Mesendoderm (in vitro differentiated cells): ENCODE data around the gene CCDC91.
A peak's percentile ranks its signal among the peaks of the same experiment; 100 is the strongest.
"Not testable (repeated sequence)": the region's sequence is repeated elsewhere in the genome, so short reads cannot be mapped to it uniquely, and the experiment has no call there.

Experiments used
- DNase-seq: peaks from one replicate; pipeline ENCODE4 v3.0.0; 2013
- H2AK5ac ChIP-seq: 2 replicates; pipeline ENCODE4 v1.6.1; 2013; ENCODE audit warnings: low read length, inconsistent platforms
- H2BK120ac ChIP-seq: 2 replicates; pipeline ENCODE4 v1.6.1; 2013; ENCODE audit warnings: low read depth, mild to moderate bottlenecking, low read length, moderate library complexity, mixed read lengths
- H2BK15ac ChIP-seq: replicated peaks from 2 replicates; pipeline ENCODE4 v1.6.1; 2013; ENCODE audit warnings: low read depth, mild to moderate bottlenecking, moderate library complexity
- H2BK5ac ChIP-seq: 2 replicates; pipeline ENCODE4 v1.6.1; 2013; ENCODE audit warnings: low read length, inconsistent platforms
- H3K18ac ChIP-seq: 2 replicates; pipeline ENCODE4 v1.6.1; 2013; ENCODE audit warnings: mild to moderate bottlenecking, low read length, mixed read lengths
- H3K23ac ChIP-seq: one replicate; pipeline ENCODE4 v1.6.1; 2013; ENCODE audit warnings: low read length
- H3K27ac ChIP-seq: 2 replicates; pipeline ENCODE4 v1.5.1; 2013; ENCODE audit warnings: low read depth, mild to moderate bottlenecking, inconsistent platforms, low read length, moderate library complexity
- H3K27me3 ChIP-seq: 2 replicates; pipeline ENCODE4 v1.6.1; 2013; ENCODE audit warnings: low read length, control low read depth, mild to moderate bottlenecking, inconsistent platforms; ENCODE audit not compliant: insufficient read depth, poor library complexity
- H3K36me3 ChIP-seq: 2 replicates; pipeline ENCODE4 v1.6.1; 2013; ENCODE audit warnings: low read length, inconsistent platforms; ENCODE audit not compliant: control insufficient read depth, insufficient read depth
- H3K4ac ChIP-seq: one replicate; pipeline ENCODE4 v1.6.1; 2013; ENCODE audit warnings: low read depth, mild to moderate bottlenecking, low read length, moderate library complexity
- H3K4me1 ChIP-seq: 2 replicates; pipeline ENCODE4 v1.6.1; 2013; ENCODE audit warnings: low read depth, low read length, inconsistent platforms; ENCODE audit not compliant: control insufficient read depth
- H3K4me2 ChIP-seq: 2 replicates; pipeline ENCODE4 v1.6.1; 2013; ENCODE audit warnings: low read length
- H3K4me3 ChIP-seq: 2 replicates; pipeline ENCODE4 v1.5.1; 2013; ENCODE audit warnings: mild to moderate bottlenecking, low read length
- H3K56ac ChIP-seq: one replicate; pipeline ENCODE4 v1.6.1; 2013; ENCODE audit warnings: low read length
- H3K79me1 ChIP-seq: 2 replicates; pipeline ENCODE4 v1.6.1; 2013; ENCODE audit warnings: low read length, inconsistent platforms
- H3K79me2 ChIP-seq: 2 replicates; pipeline ENCODE4 v1.6.1; 2013; ENCODE audit warnings: mild to moderate bottlenecking, low read length; ENCODE audit not compliant: control insufficient read depth, insufficient read depth
- H3K9ac ChIP-seq: 2 replicates; pipeline ENCODE4 v1.6.1; 2013; ENCODE audit warnings: low read length, inconsistent platforms
- H4K5ac ChIP-seq: one replicate; pipeline ENCODE4 v1.6.1; 2013; ENCODE audit warnings: low read length
- H4K8ac ChIP-seq: one replicate; pipeline ENCODE4 v1.6.1; 2013; ENCODE audit warnings: low read depth, mild to moderate bottlenecking, control low read depth, low read length, moderate library complexity
- WGBS: extraction: QIAGEN DNeasy Blood & Tissue Kit; methylation state at CpG from one replicate; pipeline ENCODE4 v1.1.7; 2013; ENCODE audit warnings: low lambda C conversion rate, missing lambda C conversion rate; ENCODE audit not compliant: insufficient coverage; ENCODE audit errors: extremely low coverage; 5-methylcytosine and 5-hydroxymethylcytosine counted together

The CCDC91 gene

GRCh38 chr12:28194621-28195020 lies 4.4 kb downstream of the CCDC91 start:
- H2AK5ac ChIP-seq, H3K4me3 ChIP-seq, H2BK5ac ChIP-seq, H3K27ac ChIP-seq, H2BK15ac ChIP-seq, H3K27me3 ChIP-seq, H4K5ac ChIP-seq, H3K9ac ChIP-seq, H3K36me3 ChIP-seq, H4K8ac ChIP-seq, DNase-seq, H3K4me2 ChIP-seq, H3K23ac ChIP-seq, H3K56ac ChIP-seq, H3K18ac ChIP-seq, H2BK120ac ChIP-seq, H3K79me1 ChIP-seq, H3K4me1 ChIP-seq, H3K4ac ChIP-seq: not testable (repeated sequence)
- no CpG with 5 or more reads among the region's 12 CpGs for WGBS
- peaks cover 18% of the 10 kb centered on the region for H3K79me2 ChIP-seq

GRCh38 chr12:28201136-28201535 lies 10.9 kb downstream of the CCDC91 start:
- not testable (repeated sequence) for DNase-seq, H3K27ac ChIP-seq, H3K56ac ChIP-seq, H3K23ac ChIP-seq, H3K9ac ChIP-seq, H2BK5ac ChIP-seq, H4K8ac ChIP-seq, H3K79me2 ChIP-seq, H3K79me1 ChIP-seq, H2BK120ac ChIP-seq, H2BK15ac ChIP-seq, H3K4me1 ChIP-seq, H3K36me3 ChIP-seq, H3K27me3 ChIP-seq, H4K5ac ChIP-seq, H3K4ac ChIP-seq, H3K4me2 ChIP-seq, H2AK5ac ChIP-seq, H3K18ac ChIP-seq, H3K4me3 ChIP-seq
- no CpG with 5 or more reads among the region's 30 CpGs for WGBS

- Histone ChIP-seq H3K4ac (no peak overlapping the region), H3K9ac (no peak overlapping the region), H2AK5ac (no peak overlapping the region), H3K56ac (no peak overlapping the region), H3K36me3 (no peaks in the 10 kb centered on the region), H3K27ac (no peak overlapping the region), H3K4me2 (no peak overlapping the region), H3K18ac (no peak overlapping the region), H3K79me1 (no peaks in the 10 kb centered on the region), H3K4me3 (no peak overlapping the region), H2BK5ac (no peak overlapping the region), H3K4me1 (no peaks in the 10 kb centered on the region), H3K23ac (no peak overlapping the region), H3K79me2 (no peaks in the 10 kb centered on the region), H2BK120ac (no peak overlapping the region), H2BK15ac (no peak overlapping the region), H4K8ac (no peak overlapping the region), H4K5ac (no peak overlapping the region), H3K27me3 (no peaks in the 10 kb centered on the region)
- no peak for DNase-seq
- WGBS, result no CpG with 5 or more reads among the region's 1 CpG
Observed at GRCh38 chr12:28202374-28203130, 12.3 kb downstream of the CCDC91 start.

GRCh38 chr12:28209782-28210181 lies 19.5 kb downstream of the CCDC91 start:
- H2BK5ac ChIP-seq, result no peak overlapping the region
- peak; percentile 61 for DNase-seq
- no peak overlapping the region for H2BK15ac ChIP-seq
- H3K4me3 ChIP-seq, result no peak overlapping the region
- H4K5ac ChIP-seq, result no peak overlapping the region
- H3K27me3 ChIP-seq, result no peaks in the 10 kb centered on the region
- no peak overlapping the region for H3K18ac ChIP-seq
- H3K4ac ChIP-seq, result no peak overlapping the region
- no peak overlapping the region for H3K9ac ChIP-seq
- no peaks in the 10 kb centered on the region for H3K4me1 ChIP-seq
- no peak overlapping the region for H3K56ac ChIP-seq
- no peaks in the 10 kb centered on the region for H3K36me3 ChIP-seq
- no peak overlapping the region for H2BK120ac ChIP-seq
- no peaks in the 10 kb centered on the region for H3K79me1 ChIP-seq
- no peak overlapping the region for H3K27ac ChIP-seq
- no peak overlapping the region for H3K4me2 ChIP-seq
- H3K79me2 ChIP-seq, result no peaks in the 10 kb centered on the region
- H3K23ac ChIP-seq, result no peak overlapping the region
- H2AK5ac ChIP-seq, result no peak overlapping the region
- WGBS, result 100% methylated on average over 1 of the region's 1 CpG
- H4K8ac ChIP-seq, result no peak overlapping the region

GRCh38 chr12:28212182-28212581 lies 21.9 kb downstream of the CCDC91 start:
- no peaks in the 10 kb centered on the region for H3K79me2 ChIP-seq
- no peak for DNase-seq
- H2BK5ac ChIP-seq, result no peak overlapping the region
- no peak overlapping the region for H3K23ac ChIP-seq
- H3K79me1 ChIP-seq, result no peaks in the 10 kb centered on the region
- no peak overlapping the region for H2AK5ac ChIP-seq
- H3K9ac ChIP-seq, result no peak overlapping the region
- H4K8ac ChIP-seq, result no peak overlapping the region
- H3K27me3 ChIP-seq, result no peaks in the 10 kb centered on the region
- no CpG with 5 or more reads among the region's 3 CpGs for WGBS
- H2BK120ac ChIP-seq, result no peak overlapping the region
- no peak overlapping the region for H3K27ac ChIP-seq
- H3K4me3 ChIP-seq, result no peak overlapping the region
- H3K56ac ChIP-seq, result no peak overlapping the region
- H3K4ac ChIP-seq, result no peak overlapping the region
- H3K36me3 ChIP-seq, result no peaks in the 10 kb centered on the region
- H2BK15ac ChIP-seq, result no peak overlapping the region
- no peaks in the 10 kb centered on the region for H3K4me1 ChIP-seq
- H3K18ac ChIP-seq, result no peak overlapping the region
- no peak overlapping the region for H3K4me2 ChIP-seq
- no peak overlapping the region for H4K5ac ChIP-seq

GRCh38 chr12:28215021-28215420 lies 24.8 kb downstream of the CCDC91 start:
- no peak overlapping the region for H3K4ac ChIP-seq
- no peak overlapping the region for H3K23ac ChIP-seq
- H3K27ac ChIP-seq, result no peak overlapping the region
- no peaks in the 10 kb centered on the region for H3K79me2 ChIP-seq
- H2BK120ac ChIP-seq, result no peak overlapping the region
- H3K18ac ChIP-seq, result no peak overlapping the region
- H4K8ac ChIP-seq, result no peak overlapping the region
- no peak overlapping the region for H3K4me2 ChIP-seq
- no peak overlapping the region for H4K5ac ChIP-seq
- no peak overlapping the region for H2AK5ac ChIP-seq
- no peak for DNase-seq
- no peak overlapping the region for H3K9ac ChIP-seq
- no peak overlapping the region for H3K4me3 ChIP-seq
- no peaks in the 10 kb centered on the region for H3K4me1 ChIP-seq
- H3K79me1 ChIP-seq, result no peaks in the 10 kb centered on the region
- no peaks in the 10 kb centered on the region for H3K36me3 ChIP-seq
- no peaks in the 10 kb centered on the region for H3K27me3 ChIP-seq
- no peak overlapping the region for H2BK5ac ChIP-seq
- H2BK15ac ChIP-seq, result no peak overlapping the region
- no peak overlapping the region for H3K56ac ChIP-seq
